ENCODE results near the gene CXCL16. TPM values are rescaled to one million over a fixed set of nuclear protein-coding genes. Genes with fewer than 3 reads are reported as not detected.
A peak's percentile ranks its signal among the peaks of the same experiment; 100 is the strongest.

CXCL16 gene
- total and polyA plus RNA-seq, 2 of the 13 experiments (the other 11 are each of a cell fraction or from before 2014, with no cell fraction given): 9.4 to 101 TPM

- peak overlapping the region; percentile 95 for H3K27ac ChIP-seq (ENCODE audit: extremely low read length, insufficient read depth, low read length)
- H3K9ac ChIP-seq (ENCODE audit: insufficient read depth, low read depth, low read length): peak overlapping the region; percentile 12; the same call in 1 of the 2 replicates
- H4K20me1 ChIP-seq (ENCODE audit: insufficient read depth, low read length): no peaks in the 10 kb centered on the region
- FAIRE-seq (peak; percentile 93), ATAC-seq (peak; percentile 98), DNase-seq (ENCODE audit: low spot score) (peak; percentile 100)
- no peaks in the 10 kb centered on the region for H3K27me3 ChIP-seq (ENCODE audit: control insufficient read depth in 1 of 2, insufficient read depth in 2 of 2, low read length in 2 of 2)
- CTCF ChIA-PET (ENCODE audit: low intra/inter-chr PET ratio, low total read pairs): no interaction called here
- in situ Hi-C loops (cut with HindIII; ENCODE audit: extremely low pct_ligation_motif_present, low pct_unique_long_range_greater_than_20kb) (no loop called here), intact Hi-C loops (cut with micrococcal nuclease; ENCODE audit: unreplicated experiment) (loop anchor here (2.0 kb wide), 1 partner anchor 29 kb away; the partner anchor contains the start of gene GLTPD2)
- no peaks in the 10 kb centered on the region for H3K9me3 ChIP-seq (ENCODE audit: low read length)
- H3K4me3 ChIP-seq (replicated peaks in 1 of 3; ENCODE audit: insufficient read depth in 1 of 3, low read depth in 2 of 3, low read length in 3 of 3): no peak overlapping the region
- peaks cover 66% of the 10 kb centered on the region for H3K4me1 ChIP-seq (ENCODE audit: insufficient read depth, low read length)
- POLR2A ChIA-PET: interaction anchor here (1.0 to 1.3 kb wide), 2 partner anchors 12 to 29 kb away, joined by 3 to 11 read pairs; partner anchors contain the start of genes GLTPD2 and TM4SF5
- H3K4me2 ChIP-seq (ENCODE audit: low read depth, low read length): peak overlapping the region; percentile 32; the same call in 1 of the 2 replicates
- no peaks in the 10 kb centered on the region for H3K79me2 ChIP-seq (ENCODE audit: insufficient read depth, low read length)
- 1% methylated on average over 10 of the region's 10 CpGs for WGBS (ENCODE audit: low lambda C conversion rate)
- BruUV-seq (replicated peaks): no TSS peak
- H2AFZ ChIP-seq (ENCODE audit: low read length): no peak overlapping the region
- H3K36me3 ChIP-seq (replicated peaks in 1 of 2; ENCODE audit: control insufficient read depth in 1 of 2, insufficient read depth in 2 of 2, low read length in 2 of 2): no peaks in the 10 kb centered on the region
- TF ChIP-seq PTBP1 (IDR thresholded peaks at IDR 0.05; ENCODE audit: low read depth, low read length, poor library complexity, severe bottlenecking): no peak
- no peak for TF ChIP-seq WIZ (CRISPR knock-in tag; IDR thresholded peaks at IDR 0.05)
- TF ChIP-seq ZNF746 (CRISPR knock-in tag; IDR thresholded peaks at IDR 0.05): 0 out of 2 replicates have a peak, but pooled peaks have one; percentile 38
- TF ChIP-seq TRIM22 (IDR thresholded peaks at IDR 0.05): no peak
- no peak for TF ChIP-seq SSRP1 (CRISPR knock-in tag; IDR thresholded peaks at IDR 0.05)
- TF ChIP-seq BHLHE40 (IDR thresholded peaks at IDR 0.05; ENCODE audit: low read length): peak; percentile 93
- no peak for TF ChIP-seq ARHGAP35 (CRISPR knock-in tag; IDR thresholded peaks at IDR 0.05; ENCODE audit: borderline replicate concordance)
- TF ChIP-seq PHF21A (CRISPR knock-in tag; IDR thresholded peaks at IDR 0.05): peak; percentile 96
- no peak for TF ChIP-seq ZNF253 (CRISPR knock-in tag; IDR thresholded peaks at IDR 0.05; ENCODE audit: borderline replicate concordance)
- TF ChIP-seq GTF3A (CRISPR knock-in tag; conservative IDR thresholded peaks at IDR 0.05): peak; percentile 77; the same call in 1 of the 2 replicates
- TF ChIP-seq ZNF766 (CRISPR knock-in tag; IDR thresholded peaks at IDR 0.05; ENCODE audit: borderline replicate concordance): 0 out of 2 replicates have a peak, but pooled peaks have one; percentile 59
- TF ChIP-seq PLSCR1 (CRISPR knock-in tag; IDR thresholded peaks at IDR 0.05; ENCODE audit: borderline replicate concordance): no peak
- no peak for TF ChIP-seq MBD4 (IDR thresholded peaks at IDR 0.05; ENCODE audit: borderline replicate concordance, low read length)
- TF ChIP-seq NONO (IDR thresholded peaks at IDR 0.05): no peak
- peak; percentile 77; the same call in 1 of the 2 replicates for TF ChIP-seq NONO (CRISPR knock-in tag; conservative IDR thresholded peaks at IDR 0.05)
- peak; percentile 51; the same call in 1 of the 2 replicates for TF ChIP-seq TRAFD1 (CRISPR knock-in tag; IDR thresholded peaks at IDR 0.05; ENCODE audit: borderline replicate concordance)
- TF ChIP-seq ZNF781 (CRISPR knock-in tag; IDR thresholded peaks at IDR 0.05; ENCODE audit: borderline replicate concordance, not compliant biosample characterization): no peak
- no peak for TF ChIP-seq ZNF3 (CRISPR knock-in tag; IDR thresholded peaks at IDR 0.05)
- 0 out of 2 replicates have a peak, but pooled peaks have one; percentile 79 for TF ChIP-seq ZNF589 (CRISPR knock-in tag; conservative IDR thresholded peaks at IDR 0.05)
These were observed 20.1 kb upstream of the CXCL16 start for GRCh38 chr17:4759776-4760236.

Data from HepG2 (cell line).